OCI-LY3 (cell line): ENCODE measurements around the gene ALDH16A1.
A peak's percentile ranks its signal among the peaks of the same experiment; 100 is the strongest.

Experiments used
- EZH2phosphoT487 ChIP-seq: fragments of 200-600 bp; shearing (Covaris generic); IDR thresholded peaks from 2 replicates; pipeline ENCODE4 v1.6.1; 2018; ENCODE audit warnings: antibody characterized with exemption, mixed run types, low read depth
- TF ChIP-seq, protein P1 (sequence below): fragments of 200-600, 300-600 bp; sonication (generic); IDR thresholded peaks from 2 replicates; pipeline ENCODE4 v1.5.1; 2014; ENCODE audit warnings: antibody characterized with exemption, low read length, low read depth

DNA sequence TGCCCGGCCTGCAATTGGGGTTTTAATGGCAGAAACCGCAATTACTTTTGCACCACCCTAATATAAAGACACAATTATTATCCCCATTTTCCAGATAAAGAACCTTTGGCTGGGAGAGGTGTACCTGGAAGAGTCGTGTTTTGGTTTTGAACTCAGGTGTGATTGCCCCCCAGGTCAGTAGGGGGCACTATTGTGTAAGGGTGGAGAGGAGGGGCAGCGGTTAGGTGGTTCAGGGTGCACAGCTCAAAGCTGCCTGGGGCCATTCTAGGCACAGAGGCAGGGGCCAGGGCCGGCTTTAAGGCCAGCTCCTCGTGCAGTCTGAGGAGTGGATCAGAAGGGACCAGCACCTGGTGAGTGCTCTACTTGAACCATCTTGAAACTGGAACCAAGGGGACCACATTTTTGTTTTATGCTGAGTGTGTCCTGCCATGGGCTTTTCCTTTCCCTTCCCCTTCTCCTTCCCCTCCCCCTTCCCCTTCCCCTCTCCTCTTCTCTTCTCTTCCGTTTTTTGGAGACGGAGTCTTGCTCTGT is 53.6 kb downstream of the ALDH16A1 start:
- TF ChIP-seq, protein P1, sequence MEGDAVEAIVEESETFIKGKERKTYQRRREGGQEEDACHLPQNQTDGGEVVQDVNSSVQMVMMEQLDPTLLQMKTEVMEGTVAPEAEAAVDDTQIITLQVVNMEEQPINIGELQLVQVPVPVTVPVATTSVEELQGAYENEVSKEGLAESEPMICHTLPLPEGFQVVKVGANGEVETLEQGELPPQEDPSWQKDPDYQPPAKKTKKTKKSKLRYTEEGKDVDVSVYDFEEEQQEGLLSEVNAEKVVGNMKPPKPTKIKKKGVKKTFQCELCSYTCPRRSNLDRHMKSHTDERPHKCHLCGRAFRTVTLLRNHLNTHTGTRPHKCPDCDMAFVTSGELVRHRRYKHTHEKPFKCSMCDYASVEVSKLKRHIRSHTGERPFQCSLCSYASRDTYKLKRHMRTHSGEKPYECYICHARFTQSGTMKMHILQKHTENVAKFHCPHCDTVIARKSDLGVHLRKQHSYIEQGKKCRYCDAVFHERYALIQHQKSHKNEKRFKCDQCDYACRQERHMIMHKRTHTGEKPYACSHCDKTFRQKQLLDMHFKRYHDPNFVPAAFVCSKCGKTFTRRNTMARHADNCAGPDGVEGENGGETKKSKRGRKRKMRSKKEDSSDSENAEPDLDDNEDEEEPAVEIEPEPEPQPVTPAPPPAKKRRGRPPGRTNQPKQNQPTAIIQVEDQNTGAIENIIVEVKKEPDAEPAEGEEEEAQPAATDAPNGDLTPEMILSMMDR, result peak; percentile 96
- TF ChIP-seq EZH2phosphoT487, result no peak
